Caco-2 (cell line): ENCODE data around the gene USH2A. TPM values are rescaled to one million over a fixed set of nuclear protein-coding genes. Genes with fewer than 3 reads are reported as not detected.
"Not testable (repeated sequence)": the region's sequence is repeated elsewhere in the genome, so short reads cannot be mapped to it uniquely, and the experiment has no call there.

Experiments used
- BruUV-seq: library from RNA; stranded (reverse); fragments of 400-500 nt; replicated peaks from 2 replicates; lab custom pipeline; 2021; lab: Mats Ljungman, UMichigan
- CTCF ChIA-PET: fragments of 300-600 bp; sonication (Branson Sonifier 250); formaldehyde crosslinking; loops from one replicate; lab custom pipeline; 2022; ENCODE audit warnings: antibody characterized with exemption; lab: Charles Lee
- POLR2A ChIA-PET: fragments of 300-600 bp; sonication (Branson Sonifier 250); formaldehyde crosslinking; loops from one replicate; lab custom pipeline; 2022; ENCODE audit warnings: antibody characterized with exemption; lab: Charles Lee
- DNase-seq, 2 experiments: peaks; one replicate each; pipeline versions ENCODE4 v3.0.0 to v3.0.0-alpha.2; 2020 to 2022
- H3K27me3 ChIP-seq: replicated peaks from 2 replicates; pipeline ENCODE4 v1.6.0; 2011; ENCODE audit warnings: low read length; ENCODE audit not compliant: control insufficient read depth, insufficient read depth
- H3K36me3 ChIP-seq: 2 replicates; pipeline ENCODE4 v1.5.1; 2011; ENCODE audit warnings: low read length; ENCODE audit not compliant: control insufficient read depth, insufficient read depth
- H3K4me1 ChIP-seq: fragments of 250-450 bp; sonication (Bioruptor Pico); 2 replicates; pipeline ENCODE4 v1.5.1; 2020; ENCODE audit warnings: mild to moderate bottlenecking
- H3K4me3 ChIP-seq: 2 replicates; pipeline ENCODE4 v1.5.1; 2011; ENCODE audit warnings: low read depth, mild to moderate bottlenecking, control low read depth, low read length
- H3K9me3 ChIP-seq: fragments of 250-450 bp; sonication (Bioruptor Pico); 2 replicates; pipeline ENCODE4 v1.5.1; 2020; ENCODE audit warnings: mild to moderate bottlenecking, moderate library complexity
- H3K27ac Mint-ChIP-seq: one replicate; pipeline ENCODE4 v1.8.0; 2022; ENCODE audit warnings: mixed read lengths; ENCODE audit not compliant: unreplicated experiment
- H3K27me3 Mint-ChIP-seq: one replicate; pipeline ENCODE4 v1.8.0; 2022; ENCODE audit warnings: mixed read lengths; ENCODE audit not compliant: insufficient read depth, unreplicated experiment
- H3K36me3 Mint-ChIP-seq: one replicate; pipeline ENCODE4 v1.8.0; 2022; ENCODE audit warnings: mild to moderate bottlenecking, mixed read lengths; ENCODE audit not compliant: insufficient read depth, unreplicated experiment
- H3K4me1 Mint-ChIP-seq: one replicate; pipeline ENCODE4 v1.8.0; 2022; ENCODE audit warnings: low read depth, mixed read lengths; ENCODE audit not compliant: unreplicated experiment
- H3K4me3 Mint-ChIP-seq: one replicate; pipeline ENCODE4 v1.8.0; 2022; ENCODE audit warnings: mild to moderate bottlenecking, moderate library complexity, mixed read lengths; ENCODE audit not compliant: unreplicated experiment
- H3K9me3 Mint-ChIP-seq: one replicate; pipeline ENCODE4 v1.8.0; 2022; ENCODE audit warnings: mixed read lengths; ENCODE audit not compliant: unreplicated experiment
- intact Hi-C: fragments of 100-400 bp; cut with micrococcal nuclease; formaldehyde crosslinking; loops from one replicate; pipeline ENCODE4 v1.10.0; 2022; ENCODE audit not compliant: unreplicated experiment
- total RNA-seq: library from RNA; stranded (reverse); gene quantifications from 2 replicates; pipeline ENCODE4 v1.2.3, GENCODE V29; 2022
- TF ChIP-seq, protein P1 (sequence below), 2 experiments: fragments of 200-600 bp in 1 of 2; IDR thresholded peaks; 1 replicate in 1 of 2; 2 replicates in 1 of 2; pipeline versions ENCODE4 v1.5.1 to v1.8.0; 2011 to 2022; ENCODE audit warnings: antibody characterized with exemption in 1 of 2, control low read depth in 1 of 2, inconsistent platforms in 1 of 2, low read depth in 1 of 2, low read length in 1 of 2, mild to moderate bottlenecking in 1 of 2, moderate library complexity in 1 of 2; ENCODE audit not compliant: insufficient read depth in 1 of 2, severe bottlenecking in 1 of 2, unreplicated experiment in 1 of 2

Gene USH2A
- total RNA-seq, 1 experiment from 2014 or later, result 0.11 TPM

GRCh38 chr1:216020743-216021345 is 402.4 kb downstream of the USH2A start:
- intact Hi-C loops, result no loop called here
- no peaks in the 10 kb centered on the region for H3K4me1 Mint-ChIP-seq
- TF ChIP-seq, protein P1, sequence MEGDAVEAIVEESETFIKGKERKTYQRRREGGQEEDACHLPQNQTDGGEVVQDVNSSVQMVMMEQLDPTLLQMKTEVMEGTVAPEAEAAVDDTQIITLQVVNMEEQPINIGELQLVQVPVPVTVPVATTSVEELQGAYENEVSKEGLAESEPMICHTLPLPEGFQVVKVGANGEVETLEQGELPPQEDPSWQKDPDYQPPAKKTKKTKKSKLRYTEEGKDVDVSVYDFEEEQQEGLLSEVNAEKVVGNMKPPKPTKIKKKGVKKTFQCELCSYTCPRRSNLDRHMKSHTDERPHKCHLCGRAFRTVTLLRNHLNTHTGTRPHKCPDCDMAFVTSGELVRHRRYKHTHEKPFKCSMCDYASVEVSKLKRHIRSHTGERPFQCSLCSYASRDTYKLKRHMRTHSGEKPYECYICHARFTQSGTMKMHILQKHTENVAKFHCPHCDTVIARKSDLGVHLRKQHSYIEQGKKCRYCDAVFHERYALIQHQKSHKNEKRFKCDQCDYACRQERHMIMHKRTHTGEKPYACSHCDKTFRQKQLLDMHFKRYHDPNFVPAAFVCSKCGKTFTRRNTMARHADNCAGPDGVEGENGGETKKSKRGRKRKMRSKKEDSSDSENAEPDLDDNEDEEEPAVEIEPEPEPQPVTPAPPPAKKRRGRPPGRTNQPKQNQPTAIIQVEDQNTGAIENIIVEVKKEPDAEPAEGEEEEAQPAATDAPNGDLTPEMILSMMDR (IDR thresholded peaks at IDR 0.05; ENCODE audit: insufficient read depth in 1 of 2, low read depth in 1 of 2, low read length in 1 of 2, severe bottlenecking in 1 of 2, unreplicated experiment in 1 of 2), result no peak
- H3K27me3 Mint-ChIP-seq, result peaks cover 3% of the 10 kb centered on the region
- Histone ChIP-seq H3K36me3 (no peaks in the 10 kb centered on the region), H3K4me3 (no peak overlapping the region), H3K4me1 (no peaks in the 10 kb centered on the region), H3K9me3 (no peaks in the 10 kb centered on the region), H3K27me3 (no peaks in the 10 kb centered on the region)
- ChIA-PET CTCF (no interaction called here), POLR2A (no interaction called here)
- no peak for DNase-seq
- no peak overlapping the region for H3K4me3 Mint-ChIP-seq
- H3K36me3 Mint-ChIP-seq, result no peaks in the 10 kb centered on the region
- no TSS peak for BruUV-seq
- no peak overlapping the region for H3K27ac Mint-ChIP-seq
- H3K9me3 Mint-ChIP-seq, result no peaks in the 10 kb centered on the region

DNA sequence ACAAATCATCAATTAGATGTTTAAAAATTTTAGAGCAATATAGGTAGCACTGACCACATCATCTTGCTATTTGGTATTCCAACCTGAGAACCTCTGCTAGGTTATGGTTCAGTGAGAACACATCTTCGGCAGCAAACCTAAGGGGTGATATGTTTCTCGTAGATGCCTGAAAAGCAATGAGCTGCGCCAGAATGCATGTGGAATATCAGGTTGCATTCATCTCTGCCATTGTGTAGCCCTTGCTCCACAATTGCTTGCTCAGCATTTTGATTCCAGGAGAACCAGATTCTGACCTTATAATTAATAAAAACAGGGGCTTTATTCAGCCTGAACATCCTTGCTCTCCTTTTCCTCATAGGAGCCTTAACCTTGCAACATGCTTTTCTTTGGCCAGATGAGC is 408.1 kb downstream of the USH2A start:
- Histone ChIP-seq H3K9me3 (no peaks in the 10 kb centered on the region), H3K4me3 (no peak overlapping the region), H3K36me3 (no peaks in the 10 kb centered on the region), H3K4me1 (no peaks in the 10 kb centered on the region), H3K27me3 (no peaks in the 10 kb centered on the region)
- no peaks in the 10 kb centered on the region for H3K4me1 Mint-ChIP-seq
- H3K27ac Mint-ChIP-seq, result no peak overlapping the region
- intact Hi-C loops, result no loop called here
- BruUV-seq, result no TSS peak
- TF ChIP-seq, protein P1 (IDR thresholded peaks at IDR 0.05; ENCODE audit: insufficient read depth in 1 of 2, low read depth in 1 of 2, low read length in 1 of 2, severe bottlenecking in 1 of 2, unreplicated experiment in 1 of 2), result no peak
- no peak overlapping the region for H3K4me3 Mint-ChIP-seq
- ChIA-PET CTCF (interaction anchor here (0.6 kb wide), 1 partner anchor 187 kb away, joined by 3 read pairs; no protein-coding TSS in a partner anchor), POLR2A (no interaction called here)
- peaks cover 6% of the 10 kb centered on the region for H3K27me3 Mint-ChIP-seq
- DNase-seq, result no peak
- H3K36me3 Mint-ChIP-seq, result no peaks in the 10 kb centered on the region
- H3K9me3 Mint-ChIP-seq, result no peaks in the 10 kb centered on the region

DNA sequence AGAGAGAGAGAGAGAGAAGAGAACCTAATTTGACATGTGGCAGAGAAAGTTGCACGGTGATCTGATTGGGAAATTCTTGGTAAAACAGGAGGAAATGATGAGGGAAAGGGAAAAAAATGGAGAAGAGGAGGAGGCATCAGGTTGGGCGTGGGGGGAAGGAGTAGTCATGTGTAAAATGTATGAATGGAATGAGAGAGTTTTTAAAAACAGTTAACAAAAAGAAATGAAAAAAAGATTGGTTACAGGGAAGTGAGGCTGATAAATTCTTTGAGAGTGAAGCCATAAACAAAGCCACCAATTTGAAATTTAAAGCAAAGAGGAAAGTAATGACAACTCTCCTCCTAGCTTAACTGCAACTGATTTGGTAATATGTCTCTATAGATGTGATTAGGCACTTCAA is 409.2 kb downstream of the USH2A start:
- Mint-ChIP-seq H3K27me3 (peaks cover 5% of the 10 kb centered on the region), H3K27ac (no peak overlapping the region), H3K4me3 (no peak overlapping the region), H3K9me3 (peaks cover 5% of the 10 kb centered on the region), H3K4me1 (no peaks in the 10 kb centered on the region), H3K36me3 (no peaks in the 10 kb centered on the region)
- H3K4me3 ChIP-seq, result no peak overlapping the region
- intact Hi-C loops, result no loop called here
- no peaks in the 10 kb centered on the region for H3K27me3 ChIP-seq
- H3K36me3 ChIP-seq, result no peaks in the 10 kb centered on the region
- no TSS peak for BruUV-seq
- TF ChIP-seq, protein P1 (IDR thresholded peaks at IDR 0.05; ENCODE audit: insufficient read depth in 1 of 2, low read depth in 1 of 2, low read length in 1 of 2, severe bottlenecking in 1 of 2, unreplicated experiment in 1 of 2), result no peak
- DNase-seq, result no peak
- ChIA-PET CTCF (no interaction called here), POLR2A (no interaction called here)
- no peaks in the 10 kb centered on the region for H3K9me3 ChIP-seq
- no peaks in the 10 kb centered on the region for H3K4me1 ChIP-seq

DNA sequence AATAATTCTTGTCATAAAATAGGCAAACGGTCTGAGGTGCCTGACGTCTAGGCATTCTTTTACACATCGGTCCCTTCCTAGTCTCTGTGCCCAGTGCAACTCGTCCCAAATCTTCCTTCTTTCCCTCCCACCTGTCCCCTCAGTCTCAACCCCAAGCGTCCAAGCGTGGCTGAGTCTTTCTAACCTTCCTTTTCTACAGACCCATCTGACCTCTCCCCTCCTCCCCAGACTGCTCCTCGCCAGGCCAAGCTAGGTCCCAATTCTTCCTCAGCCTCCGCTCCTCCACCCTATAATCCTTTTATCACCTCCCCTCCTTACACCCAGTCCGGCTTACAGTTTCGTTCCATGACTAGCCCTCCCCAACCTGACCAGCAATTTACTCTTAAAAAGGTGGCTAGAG is 413.8 kb downstream of the USH2A start:
- POLR2A ChIA-PET, H3K9me3 ChIP-seq: not testable (repeated sequence)
- H3K9me3 Mint-ChIP-seq, result peaks cover 11% of the 10 kb centered on the region

More for the DNA sequence above, 413.8 kb downstream of the USH2A start:
- H3K27me3 Mint-ChIP-seq, H3K4me3 Mint-ChIP-seq, BruUV-seq, CTCF ChIA-PET, H3K27me3 ChIP-seq, H3K36me3 Mint-ChIP-seq, H3K27ac Mint-ChIP-seq, intact Hi-C loops, DNase-seq, H3K36me3 ChIP-seq, H3K4me3 ChIP-seq, H3K4me1 Mint-ChIP-seq, H3K4me1 ChIP-seq: not testable (repeated sequence)
